ENCODE measurements around the gene PSENEN. TPM values are rescaled to one million over a fixed set of nuclear protein-coding genes. Genes with fewer than 3 reads are reported as not detected.

Gene PSENEN
- total and polyA plus RNA-seq, 11 donors = 25.2 to 95.1 (median 42.3) TPM

DNA sequence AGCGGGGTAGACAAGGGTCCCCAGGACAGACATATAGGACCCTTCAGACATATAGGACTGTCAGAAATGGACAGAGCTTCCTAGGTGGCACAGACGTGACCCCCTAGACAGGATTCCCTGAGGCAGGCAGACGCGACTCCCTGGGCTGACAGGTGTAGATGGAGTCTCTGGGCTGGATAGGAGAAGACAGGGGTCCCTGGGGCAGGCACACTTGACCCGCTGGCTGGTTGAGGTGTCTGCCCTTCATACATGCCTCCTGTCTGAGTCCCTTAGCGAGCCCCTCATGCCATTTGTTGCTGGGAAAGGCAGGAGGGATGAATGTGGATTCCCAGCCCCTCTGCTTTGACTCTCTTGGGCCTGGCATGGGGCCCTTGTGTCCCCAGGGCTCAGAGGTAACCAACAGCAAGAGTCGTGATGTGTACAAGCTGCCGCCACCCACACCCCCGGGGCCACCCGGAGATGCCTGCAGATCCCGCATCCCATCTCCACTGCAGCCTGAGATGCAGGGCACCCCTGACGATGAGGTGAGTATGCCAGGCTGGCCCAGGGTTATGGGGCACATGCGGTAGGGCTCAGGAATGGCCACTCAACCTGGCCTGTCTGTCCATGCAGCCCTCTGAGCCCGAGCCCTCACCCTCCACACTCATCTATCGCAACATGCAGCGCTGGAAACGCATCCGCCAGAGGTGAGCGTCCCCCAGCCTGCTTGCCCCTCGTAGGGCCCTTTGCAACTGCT lies 8.4 kb downstream of the PSENEN start:
- ATAC-seq (no peak), DNase-seq (peak in 1 of 5 donors; percentile 42)
- Histone ChIP-seq H3K4me3 (no peak overlapping the region), H3K9me3 (no peaks in the 10 kb centered on the region), H3K27me3 (no peaks in the 10 kb centered on the region), H3K4me1 (peaks cover 2 to 60% (median 43%) of the 10 kb centered on the region in 12 donors), H3K36me3 (peaks cover 0 to 33% (median 21%) of the 10 kb centered on the region in 9 donors), H3K27ac (peak overlapping the region in 5 of 12 donors; percentile 94 to 100 (median 99))
- intact Hi-C loops (cut with DNase I) = loop anchor here in 1 of 10 donors (10.0 kb wide), 1 partner anchor 391 kb away; the partner anchor contains the start of gene CAPNS1
- TF ChIP-seq, protein P1, sequence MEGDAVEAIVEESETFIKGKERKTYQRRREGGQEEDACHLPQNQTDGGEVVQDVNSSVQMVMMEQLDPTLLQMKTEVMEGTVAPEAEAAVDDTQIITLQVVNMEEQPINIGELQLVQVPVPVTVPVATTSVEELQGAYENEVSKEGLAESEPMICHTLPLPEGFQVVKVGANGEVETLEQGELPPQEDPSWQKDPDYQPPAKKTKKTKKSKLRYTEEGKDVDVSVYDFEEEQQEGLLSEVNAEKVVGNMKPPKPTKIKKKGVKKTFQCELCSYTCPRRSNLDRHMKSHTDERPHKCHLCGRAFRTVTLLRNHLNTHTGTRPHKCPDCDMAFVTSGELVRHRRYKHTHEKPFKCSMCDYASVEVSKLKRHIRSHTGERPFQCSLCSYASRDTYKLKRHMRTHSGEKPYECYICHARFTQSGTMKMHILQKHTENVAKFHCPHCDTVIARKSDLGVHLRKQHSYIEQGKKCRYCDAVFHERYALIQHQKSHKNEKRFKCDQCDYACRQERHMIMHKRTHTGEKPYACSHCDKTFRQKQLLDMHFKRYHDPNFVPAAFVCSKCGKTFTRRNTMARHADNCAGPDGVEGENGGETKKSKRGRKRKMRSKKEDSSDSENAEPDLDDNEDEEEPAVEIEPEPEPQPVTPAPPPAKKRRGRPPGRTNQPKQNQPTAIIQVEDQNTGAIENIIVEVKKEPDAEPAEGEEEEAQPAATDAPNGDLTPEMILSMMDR (IDR thresholded peaks at IDR 0.05) = no peak
- TF ChIP-seq POLR2A (IDR thresholded peaks at IDR 0.05) = no peak
- WGBS, 4 donors = 81 to 93% (median 91%) methylated on average over 12 to 20 of the region's 20 CpGs

DNA sequence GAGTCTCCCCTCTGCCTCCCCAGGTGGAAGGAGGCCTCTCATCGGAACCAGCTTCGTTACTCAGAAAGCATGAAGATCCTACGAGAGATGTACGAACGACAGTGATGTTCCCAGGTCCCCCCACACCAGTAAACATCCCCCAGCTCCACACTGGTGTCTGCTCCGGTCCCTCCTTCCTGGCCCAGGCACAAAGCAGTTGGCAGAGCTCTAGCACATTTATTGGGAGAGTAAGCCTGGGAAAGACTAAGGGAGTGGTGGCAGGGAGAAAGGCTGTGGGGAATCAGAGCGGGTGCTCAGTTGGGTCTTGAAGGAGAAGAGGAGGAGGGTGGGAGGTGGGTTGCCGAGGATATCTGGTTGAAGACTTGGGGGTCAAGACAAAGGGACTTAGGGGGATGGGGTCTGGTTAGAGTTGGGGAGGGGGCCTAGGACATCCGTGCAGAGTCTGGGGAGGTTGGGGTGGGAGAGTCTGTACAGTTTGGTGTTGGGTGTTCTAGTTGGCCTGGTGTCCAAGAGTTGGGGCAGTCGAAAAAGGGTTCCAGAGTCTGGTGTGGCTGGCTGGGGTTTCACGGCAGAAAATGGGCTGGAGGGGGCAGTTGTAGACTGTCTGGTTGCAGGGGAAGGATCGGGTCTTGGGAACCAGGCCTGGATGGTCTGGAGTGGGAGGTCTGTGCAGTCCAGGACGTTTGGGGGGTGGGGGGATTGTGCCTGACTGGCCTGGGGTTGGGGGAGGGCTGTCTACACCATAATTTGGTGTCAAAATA lies 9.1 kb downstream of the PSENEN start:
- H3K9me3 ChIP-seq = no peaks in the 10 kb centered on the region

DNA sequence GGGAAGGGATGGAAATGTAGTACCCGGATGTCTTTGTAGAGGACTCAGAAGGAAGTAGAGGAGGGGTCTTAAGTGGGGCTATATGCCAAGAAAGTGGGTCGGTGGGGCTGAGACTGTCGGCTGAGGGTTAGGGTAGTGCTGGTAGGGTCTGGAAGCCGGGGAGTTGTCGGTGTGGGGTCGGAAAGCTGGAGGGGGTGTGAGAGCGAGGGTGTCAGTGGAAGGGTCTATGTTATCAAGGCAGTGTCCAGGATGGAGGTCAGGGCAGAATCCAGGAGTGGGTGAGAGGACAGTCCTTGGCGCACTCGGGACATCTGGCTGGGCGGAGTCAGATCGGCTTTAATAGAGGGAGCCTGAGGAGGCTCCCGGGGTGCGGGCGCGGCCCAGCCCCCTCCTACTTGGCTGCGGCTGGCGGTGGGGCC lies 9.7 kb downstream of the PSENEN start:
- Histone ChIP-seq H3K4me3 (peak overlapping the region in 11 of 12 donors; percentile 58 to 99 (median 75)), H3K4me1 (peaks cover 0 to 53% (median 39%) of the 10 kb centered on the region in 12 donors), H3K27ac (peak overlapping the region; percentile 88 to 100 (median 96)), H3K36me3 (peaks cover 0 to 34% (median 21%) of the 10 kb centered on the region in 9 donors), H3K9me3 (no peaks in the 10 kb centered on the region), H3K27me3 (no peaks in the 10 kb centered on the region)
- TF ChIP-seq POLR2A (IDR thresholded peaks at IDR 0.05) = no peak
- TF ChIP-seq, protein P1 (IDR thresholded peaks at IDR 0.05) = no peak
- intact Hi-C loops (cut with DNase I) = loop anchor here in 2 of 10 donors (5.0 to 10.0 kb wide), 2 partner anchors 177 to 390 kb away; partner anchors contain the start of gene CAPNS1 (in 1 of the 2)
- DNase-seq (no peak), ATAC-seq (peak in 2 of 4 donors; percentile 22 to 31)
- 36 to 57% (median 47%) methylated on average over 12 to 17 of the region's 17 CpGs for whole genome bisulfite sequencing, 4 donors

More for the DNA sequence above, 9.1 kb downstream of the PSENEN start:
- ATAC-seq = no peak
- peaks cover 0 to 33% (median 21%) of the 10 kb centered on the region in 9 donors for H3K36me3 ChIP-seq
- peaks cover 2 to 59% (median 41%) of the 10 kb centered on the region in 12 donors for H3K4me1 ChIP-seq
- peak in 1 of 5 donors; percentile 28 for DNase-seq
- intact Hi-C loops (cut with DNase I) = loop anchor here in 2 of 10 donors (5.0 to 10.0 kb wide), 2 partner anchors 178 to 390 kb away; partner anchors contain the start of gene CAPNS1 (in 1 of the 2)
- peak overlapping the region in 2 of 12 donors; percentile 70 to 74 for H3K4me3 ChIP-seq
- TF ChIP-seq POLR2A (IDR thresholded peaks at IDR 0.05) = no peak
- TF ChIP-seq, protein P1 (IDR thresholded peaks at IDR 0.05) = no peak
- WGBS, 4 donors = 75 to 84% (median 82%) methylated on average over 13 of the region's 13 CpGs
- H3K27me3 ChIP-seq = no peaks in the 10 kb centered on the region
- H3K27ac ChIP-seq = peak overlapping the region; percentile 88 to 100 (median 96)
